GM20000 (cell line): ENCODE results near the gene KIAA0753.

ENCODE experiments used
- DNase-seq: peaks from one replicate; pipeline ENCODE4 v3.0.0; 2012; ENCODE audit warnings: low spot score
- CTCF ChIP-seq: IDR thresholded peaks from 2 replicates; pipeline ENCODE4 v1.5.1; 2012; ENCODE audit warnings: mild to moderate bottlenecking, control low read depth; ENCODE audit errors: extremely low read depth, missing control alignments

The KIAA0753 gene

GRCh38 chr17:6683081-6683684 lies 42.7 kb upstream of the KIAA0753 start:
- no peak for TF ChIP-seq CTCF
- DNase-seq: no peak

- no peak for TF ChIP-seq CTCF
- DNase-seq: no peak
These were observed 41.8 kb upstream of the KIAA0753 start for GRCh38 chr17:6682339-6682738.

GRCh38 chr17:6681671-6682070 lies 41.2 kb upstream of the KIAA0753 start:
- no peak for TF ChIP-seq CTCF
- no peak for DNase-seq

GRCh38 chr17:6681176-6681575 lies 40.7 kb upstream of the KIAA0753 start:
- DNase-seq: no peak
- TF ChIP-seq CTCF: no peak

- DNase-seq: no peak
- no peak for TF ChIP-seq CTCF
These were observed 38.7 kb upstream of the KIAA0753 start for GRCh38 chr17:6679241-6679640.

GRCh38 chr17:6677946-6678345 lies 37.4 kb upstream of the KIAA0753 start:
- DNase-seq: no peak
- TF ChIP-seq CTCF: no peak

GRCh38 chr17:6677158-6677831 lies 36.8 kb upstream of the KIAA0753 start:
- DNase-seq: no peak
- TF ChIP-seq CTCF: no peak
